WERI-Rb-1 (cell line): ENCODE measurements around the gene PHF5A.
A peak's percentile ranks its signal among the peaks of the same experiment; 100 is the strongest.

Source experiments
- DNase-seq: peaks from one replicate; pipeline ENCODE4 v3.0.0-alpha.2; 2020
- H3K27ac ChIP-seq: fragments of 250-450 bp; sonication (Bioruptor Pico); 2 replicates; pipeline ENCODE4 v1.5.1; 2020; ENCODE audit warnings: mild to moderate bottlenecking, moderate library complexity
- H3K27me3 ChIP-seq: fragments of 250-450 bp; sonication (Bioruptor Pico); 2 replicates; pipeline ENCODE4 v1.5.1; 2021; ENCODE audit warnings: mild to moderate bottlenecking, low read depth, moderate library complexity; ENCODE audit not compliant: insufficient read depth, severe bottlenecking
- H3K36me3 ChIP-seq: fragments of 250-450 bp; sonication (Bioruptor Pico); 2 replicates; pipeline ENCODE4 v1.5.1; 2020; ENCODE audit warnings: mild to moderate bottlenecking, moderate library complexity
- H3K4me3 ChIP-seq: 2 replicates; pipeline ENCODE4 v1.5.1; 2011; ENCODE audit warnings: low read depth, mild to moderate bottlenecking, control low read depth, low read length
- H3K9me3 ChIP-seq: fragments of 250-450 bp; sonication (Bioruptor Pico); 2 replicates; pipeline ENCODE4 v1.5.1; 2021; ENCODE audit warnings: mild to moderate bottlenecking, moderate library complexity; ENCODE audit not compliant: severe bottlenecking
- CTCF ChIP-seq: IDR thresholded peaks from 2 replicates; pipeline ENCODE4 v1.5.1; 2011; ENCODE audit warnings: low read depth, mild to moderate bottlenecking, control low read depth, inconsistent platforms, low read length

PHF5A gene

GRCh38 chr22:41447435-41448188 is 20.9 kb downstream of the PHF5A start:
- H3K36me3 ChIP-seq = peaks cover 29% of the 10 kb centered on the region
- peak; percentile 74 for DNase-seq
- H3K27me3 ChIP-seq = no peaks in the 10 kb centered on the region
- TF ChIP-seq CTCF = no peak
- H3K27ac ChIP-seq = peak overlapping the region; percentile 97
- no peaks in the 10 kb centered on the region for H3K9me3 ChIP-seq
- H3K4me3 ChIP-seq = peak overlapping the region; percentile 99

GRCh38 chr22:41446639-41447434 is 21.7 kb downstream of the PHF5A start, which contains the start of gene TOB2:
TSS of gene TOB2 (minus strand) at chr22:41446801. CDS start at chr22:41437345, 9,456 bp downstream.
- no peak for TF ChIP-seq CTCF
- Histone ChIP-seq H3K4me3 (peak within 1 kb of the TSS; percentile 99), H3K27me3 (no peaks in the 10 kb centered on the region), H3K9me3 (no peaks in the 10 kb centered on the region), H3K36me3 (peaks cover 31% of the 10 kb centered on the region), H3K27ac (peak within 1 kb of the TSS; percentile 97)
- peak; percentile 94 for DNase-seq

GRCh38 chr22:41446057-41446501 is 22.4 kb downstream of the PHF5A start:
- DNase-seq = no peak
- no peak for TF ChIP-seq CTCF
- H3K9me3 ChIP-seq = no peaks in the 10 kb centered on the region
- H3K36me3 ChIP-seq = peaks cover 36% of the 10 kb centered on the region
- H3K27ac ChIP-seq = peak overlapping the region; percentile 97
- no peaks in the 10 kb centered on the region for H3K27me3 ChIP-seq
- peak overlapping the region; percentile 99 for H3K4me3 ChIP-seq

- TF ChIP-seq CTCF = no peak
- H3K27ac ChIP-seq = peak overlapping the region; percentile 97
- H3K4me3 ChIP-seq = peak overlapping the region; percentile 99
- peak; percentile 89 for DNase-seq
- H3K36me3 ChIP-seq = peaks cover 43% of the 10 kb centered on the region
- no peaks in the 10 kb centered on the region for H3K27me3 ChIP-seq
- no peaks in the 10 kb centered on the region for H3K9me3 ChIP-seq
These were observed 23.1 kb downstream of the PHF5A start for GRCh38 chr22:41445129-41446056.

- H3K4me3 ChIP-seq = peak overlapping the region; percentile 99
These were observed 23.9 kb downstream of the PHF5A start for GRCh38 chr22:41444360-41445128.

More at GRCh38 chr22:41444360-41445128, 23.9 kb downstream of the PHF5A start:
- peak; percentile 96 for DNase-seq
- H3K9me3 ChIP-seq = no peaks in the 10 kb centered on the region
- no peaks in the 10 kb centered on the region for H3K27me3 ChIP-seq
- H3K27ac ChIP-seq = peak overlapping the region; percentile 97
- H3K36me3 ChIP-seq = peaks cover 46% of the 10 kb centered on the region
- TF ChIP-seq CTCF = no peak
